PC-9 (cell line): Measurements from ENCODE around the gene GPX3.

Experiments used
- EZH2 ChIP-seq: fragments of 200-600 bp; sonication (generic); IDR thresholded peaks from 2 replicates; pipeline ENCODE4 v1.8.0; 2017; ENCODE audit warnings: antibody characterized with exemption, low read depth
- TF ChIP-seq, protein P1 (sequence below): fragments of 200-600 bp; sonication (generic); conservative IDR thresholded peaks from 2 replicates; pipeline ENCODE4 v1.6.1; 2017; ENCODE audit warnings: mixed run types, antibody characterized with exemption, mild to moderate bottlenecking, moderate library complexity

DNA sequence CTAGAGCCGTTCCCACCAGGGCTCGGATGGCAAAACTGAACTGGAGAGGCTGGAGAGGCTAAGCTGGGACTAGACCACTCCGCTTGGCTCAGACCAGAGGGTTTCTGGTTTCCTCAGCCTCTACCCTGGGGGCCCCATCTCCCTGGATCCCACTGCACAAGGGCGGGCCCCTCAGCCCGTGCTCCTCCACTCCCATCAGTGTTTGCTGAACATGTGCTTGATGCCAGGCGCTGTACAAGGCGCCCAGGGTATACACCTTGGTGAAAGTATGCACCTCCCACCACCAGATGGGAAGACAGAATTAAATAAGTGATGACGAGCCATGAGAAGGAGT lies 18.0 kb downstream of the GPX3 start:
- TF ChIP-seq, protein P1, sequence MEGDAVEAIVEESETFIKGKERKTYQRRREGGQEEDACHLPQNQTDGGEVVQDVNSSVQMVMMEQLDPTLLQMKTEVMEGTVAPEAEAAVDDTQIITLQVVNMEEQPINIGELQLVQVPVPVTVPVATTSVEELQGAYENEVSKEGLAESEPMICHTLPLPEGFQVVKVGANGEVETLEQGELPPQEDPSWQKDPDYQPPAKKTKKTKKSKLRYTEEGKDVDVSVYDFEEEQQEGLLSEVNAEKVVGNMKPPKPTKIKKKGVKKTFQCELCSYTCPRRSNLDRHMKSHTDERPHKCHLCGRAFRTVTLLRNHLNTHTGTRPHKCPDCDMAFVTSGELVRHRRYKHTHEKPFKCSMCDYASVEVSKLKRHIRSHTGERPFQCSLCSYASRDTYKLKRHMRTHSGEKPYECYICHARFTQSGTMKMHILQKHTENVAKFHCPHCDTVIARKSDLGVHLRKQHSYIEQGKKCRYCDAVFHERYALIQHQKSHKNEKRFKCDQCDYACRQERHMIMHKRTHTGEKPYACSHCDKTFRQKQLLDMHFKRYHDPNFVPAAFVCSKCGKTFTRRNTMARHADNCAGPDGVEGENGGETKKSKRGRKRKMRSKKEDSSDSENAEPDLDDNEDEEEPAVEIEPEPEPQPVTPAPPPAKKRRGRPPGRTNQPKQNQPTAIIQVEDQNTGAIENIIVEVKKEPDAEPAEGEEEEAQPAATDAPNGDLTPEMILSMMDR = no peak
- TF ChIP-seq EZH2 = no peak
